Neural cell (in vitro differentiated cells): ENCODE data around the gene CEP78. TPM values are rescaled to one million over a fixed set of nuclear protein-coding genes. Genes with fewer than 3 reads are reported as not detected.

Experiments used
- H2AFZ ChIP-seq: fragments of 200-600, 300-800 bp; sonication (generic), shearing (Covaris generic); 2 replicates; pipeline ENCODE4 v1.6.0; 2014; ENCODE audit warnings: low read depth, mild to moderate bottlenecking, antibody characterized with exemption, low read length, moderate library complexity
- H3F3A ChIP-seq: fragments of 200-600 bp; shearing (Covaris generic); 2 replicates; pipeline ENCODE4 v1.6.1; 2016; ENCODE audit warnings: mild to moderate bottlenecking, moderate library complexity, mixed read lengths, antibody characterized with exemption, low read length; ENCODE audit not compliant: insufficient read depth, poor library complexity, severe bottlenecking
- H3K27ac ChIP-seq: fragments of 200-600, 300-800 bp; sonication (generic), shearing (Covaris generic); 2 replicates; pipeline ENCODE4 v1.5.1; 2014; ENCODE audit warnings: mild to moderate bottlenecking, low read length, moderate library complexity
- H3K27me3 ChIP-seq: fragments of 300-800, 200-600 bp; sonication (generic), shearing (Covaris generic); 2 replicates; pipeline ENCODE4 v1.6.0; 2014; ENCODE audit warnings: mild to moderate bottlenecking, low read depth, low read length, moderate library complexity; ENCODE audit not compliant: insufficient read depth
- H3K36me3 ChIP-seq: fragments of 300-800, 200-600 bp; sonication (generic), shearing (Covaris generic); 2 replicates; pipeline ENCODE4 v1.5.1; 2014; ENCODE audit warnings: mild to moderate bottlenecking, antibody characterized with exemption, low read length, moderate library complexity; ENCODE audit not compliant: insufficient read depth
- H3K4me2 ChIP-seq: fragments of 300-800, 200-600 bp; sonication (generic), shearing (Covaris generic); 2 replicates; pipeline ENCODE4 v1.6.0; 2014; ENCODE audit warnings: mild to moderate bottlenecking, low read length
- H3K4me3 ChIP-seq: fragments of 300-800, 200-600 bp; sonication (generic), shearing (Covaris generic); 2 replicates; pipeline ENCODE4 v1.5.1; 2014; ENCODE audit warnings: mild to moderate bottlenecking, low read length, moderate library complexity
- H3K79me2 ChIP-seq: fragments of 200-600 bp; shearing (Covaris generic); replicated peaks from 2 replicates; pipeline ENCODE4 v1.6.0; 2014; ENCODE audit warnings: mild to moderate bottlenecking, low read length, moderate library complexity; ENCODE audit not compliant: insufficient read depth
- H3K9ac ChIP-seq: fragments of 300-800, 200-600 bp; sonication (generic), shearing (Covaris generic); 2 replicates; pipeline ENCODE4 v1.6.1; 2016; ENCODE audit warnings: mild to moderate bottlenecking, low read length, mixed read lengths
- H3K9me2 ChIP-seq: fragments of 200-600 bp; shearing (Covaris generic); 2 replicates; pipeline ENCODE4 v1.6.1; 2016; ENCODE audit warnings: mild to moderate bottlenecking, low read length, mixed read lengths; ENCODE audit not compliant: insufficient read depth
- H3K9me3 ChIP-seq: fragments of 200-600, 300-800 bp; sonication (generic), shearing (Covaris generic); 2 replicates; pipeline ENCODE4 v1.6.1; 2016; ENCODE audit warnings: mild to moderate bottlenecking, mixed run types, low read length, moderate library complexity, mixed read lengths
- H4K20me1 ChIP-seq: fragments of 200-600 bp; shearing (Covaris generic); 2 replicates; pipeline ENCODE4 v1.6.1; 2016; ENCODE audit warnings: mild to moderate bottlenecking, mixed run types; ENCODE audit not compliant: insufficient read depth
- CTCF ChIP-seq: fragments of 450-650 bp; IDR thresholded peaks from 2 replicates; pipeline ENCODE4 v1.5.1; 2014; ENCODE audit warnings: antibody characterized with exemption, mild to moderate bottlenecking, moderate library complexity; ENCODE audit not compliant: poor library complexity, severe bottlenecking
- EP300 ChIP-seq: fragments of 450-650 bp; conservative IDR thresholded peaks from 2 replicates; pipeline ENCODE4 v1.6.1; 2014; ENCODE audit warnings: antibody characterized with exemption, mild to moderate bottlenecking, moderate library complexity; ENCODE audit not compliant: poor library complexity, severe bottlenecking
- EZH2 ChIP-seq: fragments of 200-600, 300-800 bp; shearing (Covaris generic), sonication (generic); IDR thresholded peaks from 2 replicates; pipeline ENCODE4 v1.6.1; 2014; ENCODE audit warnings: antibody characterized with exemption, low read length, borderline replicate concordance, mild to moderate bottlenecking; ENCODE audit not compliant: insufficient read depth, poor library complexity, severe bottlenecking
- MXI1 ChIP-seq: fragments of 450-650 bp; conservative IDR thresholded peaks from 2 replicates; pipeline ENCODE4 v1.6.1; 2014; ENCODE audit warnings: antibody characterized with exemption, mild to moderate bottlenecking; ENCODE audit not compliant: poor library complexity, severe bottlenecking
- POLR2AphosphoS5 ChIP-seq: IDR thresholded peaks from 2 replicates; pipeline ENCODE4 v1.6.1; 2012
- RAD21 ChIP-seq: fragments of 450-650 bp; conservative IDR thresholded peaks from 2 replicates; pipeline ENCODE4 v1.6.1; 2014; ENCODE audit warnings: antibody characterized with exemption, mild to moderate bottlenecking, moderate library complexity
- REST ChIP-seq: IDR thresholded peaks from 2 replicates; pipeline ENCODE4 v1.6.1; 2012; ENCODE audit warnings: borderline replicate concordance
- SMC3 ChIP-seq: fragments of 450-650 bp; conservative IDR thresholded peaks from 2 replicates; pipeline ENCODE4 v1.6.1; 2014; ENCODE audit warnings: antibody characterized with exemption, mild to moderate bottlenecking, moderate library complexity; ENCODE audit not compliant: poor library complexity
- TAF1 ChIP-seq: IDR thresholded peaks from 2 replicates; pipeline ENCODE4 v1.6.1; 2012; ENCODE audit warnings: low read depth
- polyA plus RNA-seq: library from polyadenylated mRNA; depleted of rRNA; stranded (reverse); fragments of >200 nt; gene quantifications from 2 replicates; pipeline ENCODE4 v1.2.3, GENCODE V29; 2014

The CEP78 gene
- polyA plus RNA-seq, 1 donor from 2014 or later, result 57.8 TPM

- Histone ChIP-seq H3K4me2 (no peak overlapping the region), H4K20me1 (no peaks in the 10 kb centered on the region), H3K9ac (no peak overlapping the region), H2AFZ (no peak overlapping the region), H3F3A (no peaks in the 10 kb centered on the region), H3K79me2 (no peaks in the 10 kb centered on the region), H3K36me3 (peaks cover 23% of the 10 kb centered on the region), H3K9me3 (no peaks in the 10 kb centered on the region), H3K4me3 (no peak overlapping the region), H3K27me3 (no peaks in the 10 kb centered on the region), H3K27ac (no peak overlapping the region), H3K9me2 (no peaks in the 10 kb centered on the region)
- TF ChIP-seq POLR2AphosphoS5 (no peak), CTCF (no peak), MXI1 (no peak), TAF1 (no peak), SMC3 (no peak), EZH2 (no peak), REST (no peak), RAD21 (no peak), EP300 (no peak)
Observed at GRCh38 chr9:78252616-78253015, 16.7 kb downstream of the CEP78 start.

- Histone ChIP-seq H3K27ac (no peak overlapping the region), H3K36me3 (peaks cover 21% of the 10 kb centered on the region), H2AFZ (no peak overlapping the region), H3K9me3 (no peaks in the 10 kb centered on the region), H3K9me2 (no peaks in the 10 kb centered on the region), H3K4me2 (no peak overlapping the region), H3K27me3 (no peaks in the 10 kb centered on the region), H3K9ac (no peak overlapping the region), H3F3A (no peaks in the 10 kb centered on the region), H3K4me3 (no peak overlapping the region), H3K79me2 (no peaks in the 10 kb centered on the region), H4K20me1 (no peaks in the 10 kb centered on the region)
- TF ChIP-seq EP300, result no peak
- TF ChIP-seq EZH2, result no peak
- TF ChIP-seq MXI1, result no peak
- no peak for TF ChIP-seq CTCF
- no peak for TF ChIP-seq SMC3
- TF ChIP-seq RAD21, result no peak
- no peak for TF ChIP-seq POLR2AphosphoS5
- TF ChIP-seq REST, result no peak
- TF ChIP-seq TAF1, result no peak
Observed at GRCh38 chr9:78253285-78253684, 17.4 kb downstream of the CEP78 start.
